Stimulated activated CD4-positive, alpha-beta T cell treated with anti-CD3 and anti-CD28 coated beads, Interleukin-4, amount 100 ng/mL, for 24 hours (primary cell): ENCODE data around the gene SMIM44.
"Not testable (repeated sequence)": the region's sequence is repeated elsewhere in the genome, so short reads cannot be mapped to it uniquely, and the experiment has no call there.

Source experiments
- DNase-seq: peaks from one replicate; pipeline ENCODE4 v3.0.0-alpha.2; 2020

The SMIM44 gene

GRCh38 chr19:3483226-3483628 lies at the start of gene SMIM44:
SMIM44 (minus strand) TSS chr19:3483441; CDS start chr19:3483403, 38 bp downstream.
- DNase-seq, result no peak

GRCh38 chr19:3533033-3533432 lies 49.8 kb upstream of the SMIM44 start:
- no peak for DNase-seq

- DNase-seq, result no peak
These were observed 49.0 kb upstream of the SMIM44 start for GRCh38 chr19:3532154-3532786.

- DNase-seq, result no peak
These were observed 48.5 kb upstream of the SMIM44 start for GRCh38 chr19:3531716-3532115.

GRCh38 chr19:3530389-3530788 lies 47.1 kb upstream of the SMIM44 start:
- DNase-seq, result no peak

- DNase-seq, result not testable (repeated sequence)
These were observed 46.1 kb upstream of the SMIM44 start for GRCh38 chr19:3529299-3529698.

GRCh38 chr19:3528539-3529211 lies 45.4 kb upstream of the SMIM44 start:
- no peak for DNase-seq

GRCh38 chr19:3528080-3528479 lies 44.8 kb upstream of the SMIM44 start:
- DNase-seq, result no peak

GRCh38 chr19:3527238-3527910 lies 44.1 kb upstream of the SMIM44 start:
- DNase-seq, result no peak

- DNase-seq, result no peak
These were observed 43.4 kb upstream of the SMIM44 start for GRCh38 chr19:3526507-3527237.

- no peak for DNase-seq
These were observed 41.7 kb upstream of the SMIM44 start for GRCh38 chr19:3524904-3525451.

GRCh38 chr19:3524078-3524842 lies 41.0 kb upstream of the SMIM44 start:
- no peak for DNase-seq

- DNase-seq, result no peak
These were observed 40.3 kb upstream of the SMIM44 start for GRCh38 chr19:3523361-3524077.

- no peak for DNase-seq
These were observed 39.5 kb upstream of the SMIM44 start for GRCh38 chr19:3522421-3523360.

- no peak for DNase-seq
These were observed 37.8 kb upstream of the SMIM44 start for GRCh38 chr19:3521104-3521445.

- no peak for DNase-seq
These were observed 37.2 kb upstream of the SMIM44 start for GRCh38 chr19:3520166-3521103.

GRCh38 chr19:3519126-3519525 lies 35.9 kb upstream of the SMIM44 start:
- DNase-seq, result no peak

- DNase-seq, result no peak
These were observed 35.4 kb upstream of the SMIM44 start for GRCh38 chr19:3518659-3519058.

GRCh38 chr19:3518255-3518654 lies 35.0 kb upstream of the SMIM44 start:
- no peak for DNase-seq
